D341Med (cell line): Measurements from ENCODE around the gene SNX20.

Experiments
- DNase-seq: peaks from one replicate; pipeline ENCODE4 v3.0.0; 2012; ENCODE audit warnings: low spot score

The SNX20 gene

DNA sequence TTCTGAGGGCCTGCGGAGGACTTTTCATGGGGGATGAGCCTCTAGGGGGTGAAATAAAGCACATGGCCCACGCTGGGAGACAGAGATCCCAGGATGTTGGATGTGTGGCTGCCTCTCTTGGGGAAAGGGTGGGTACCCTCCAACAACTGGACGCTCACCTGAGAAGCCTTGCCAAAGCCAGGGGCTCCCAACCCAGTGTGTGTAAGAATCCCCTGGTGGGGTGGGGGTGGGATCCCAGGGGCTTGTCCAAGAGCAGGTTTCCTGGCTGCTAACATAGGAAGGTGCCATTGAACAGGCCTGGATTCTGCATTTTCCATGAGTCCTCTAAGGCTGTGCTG lies 587 bp downstream of the SNX20 start:
- DNase-seq: no peak

DNA sequence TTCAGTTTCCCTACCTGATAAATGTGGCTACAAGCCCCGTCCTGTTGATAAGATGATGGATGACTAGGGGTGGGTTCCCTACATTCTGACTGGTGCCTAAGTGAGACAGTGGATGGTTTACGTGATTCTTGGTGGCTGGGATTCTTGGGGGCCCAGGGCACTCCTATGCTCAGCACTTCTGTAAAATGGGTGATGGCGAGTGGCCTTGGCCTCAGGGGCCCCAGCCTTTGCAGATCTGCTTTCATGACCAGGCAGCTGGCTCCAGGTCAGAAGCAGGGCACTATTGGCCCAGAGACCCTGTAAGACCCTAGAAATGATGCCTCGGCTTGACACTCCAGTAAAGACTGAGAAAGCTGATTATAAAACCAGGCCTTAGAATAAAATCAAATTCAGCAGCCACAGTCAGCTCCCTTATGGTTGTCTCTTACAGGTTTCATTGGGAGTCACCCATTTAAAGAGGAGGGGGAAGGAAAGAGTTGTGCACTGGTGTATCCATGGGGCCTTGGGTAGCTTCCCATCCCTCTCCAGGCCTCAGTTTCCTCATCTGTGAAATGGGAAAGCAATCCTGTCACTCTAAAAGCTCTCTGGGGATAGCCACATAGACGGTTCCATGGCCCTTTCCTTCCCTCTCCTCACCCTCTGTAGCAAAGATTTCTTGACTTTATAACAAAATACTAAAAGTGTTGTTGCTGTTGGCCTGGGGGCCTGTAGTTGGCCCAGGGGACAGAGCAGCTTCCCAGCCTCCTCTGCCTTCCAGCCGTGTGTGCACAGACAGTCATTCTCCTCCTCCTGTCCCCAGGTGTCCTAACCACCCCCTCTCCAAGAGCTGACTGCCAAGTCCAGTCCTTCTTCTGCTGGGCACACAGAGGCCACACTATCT lies 1.2 kb downstream of the SNX20 start:
- no peak for DNase-seq

DNA sequence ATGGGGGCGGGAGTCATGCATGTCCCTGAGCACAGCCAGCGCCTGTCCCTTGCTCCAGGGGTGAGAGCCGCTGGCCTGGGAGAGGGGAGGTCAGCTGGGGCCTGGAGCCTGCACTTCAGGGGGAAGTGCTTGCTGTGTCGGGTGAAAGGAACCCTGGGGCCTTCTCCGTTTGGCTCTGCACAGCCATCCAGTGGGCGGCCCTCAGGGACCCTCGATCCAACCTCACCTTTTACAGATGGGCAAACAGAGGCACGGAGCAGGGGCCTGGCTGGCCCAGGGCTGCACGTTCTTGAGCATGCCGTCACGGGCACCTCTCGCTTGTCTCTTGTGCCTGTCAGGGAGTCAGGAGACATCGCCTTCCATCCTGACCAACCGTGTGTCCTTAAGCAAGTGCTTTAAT lies 1.8 kb downstream of the SNX20 start:
- DNase-seq: no peak

DNA sequence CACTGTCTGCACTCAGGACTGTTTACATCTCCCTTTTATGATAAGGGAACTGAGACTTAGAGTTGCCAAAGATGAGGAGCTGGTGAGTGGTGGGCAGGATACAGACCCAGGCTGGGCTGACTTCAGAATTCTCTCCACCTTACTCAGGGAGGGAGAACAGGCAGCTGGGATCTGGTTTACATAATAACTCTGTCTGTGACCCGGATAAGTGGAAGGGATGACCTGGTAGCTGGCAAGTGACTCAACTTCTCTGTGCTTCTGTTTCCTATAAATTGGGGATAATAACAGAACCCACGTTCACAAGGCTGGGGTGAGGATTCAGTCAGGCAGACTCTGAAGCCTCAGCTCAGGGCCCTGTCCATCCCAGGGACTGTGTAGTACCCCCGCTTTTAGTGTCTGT lies 2.6 kb downstream of the SNX20 start:
- no peak for DNase-seq

DNA sequence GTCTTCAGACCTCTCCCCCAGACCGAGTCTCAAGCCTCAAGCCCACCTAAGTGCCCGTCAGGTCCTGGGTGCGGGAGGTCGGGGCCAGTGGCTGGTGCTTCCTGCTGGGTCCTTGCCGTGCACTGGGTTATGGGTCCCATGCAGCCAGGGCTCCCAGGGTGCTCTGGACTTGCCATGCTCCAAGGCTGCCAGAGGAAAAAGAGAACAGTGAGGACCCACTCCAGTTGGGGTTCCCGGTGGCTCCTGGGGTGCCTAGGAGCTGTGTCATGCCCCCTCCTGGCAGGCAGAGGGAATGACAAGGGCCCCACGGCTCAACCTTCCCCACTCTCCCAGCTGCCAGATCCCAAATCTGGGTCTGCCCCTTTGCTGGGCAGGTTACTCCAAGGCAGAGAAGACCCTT lies 3.8 kb downstream of the SNX20 start:
- no peak for DNase-seq

DNA sequence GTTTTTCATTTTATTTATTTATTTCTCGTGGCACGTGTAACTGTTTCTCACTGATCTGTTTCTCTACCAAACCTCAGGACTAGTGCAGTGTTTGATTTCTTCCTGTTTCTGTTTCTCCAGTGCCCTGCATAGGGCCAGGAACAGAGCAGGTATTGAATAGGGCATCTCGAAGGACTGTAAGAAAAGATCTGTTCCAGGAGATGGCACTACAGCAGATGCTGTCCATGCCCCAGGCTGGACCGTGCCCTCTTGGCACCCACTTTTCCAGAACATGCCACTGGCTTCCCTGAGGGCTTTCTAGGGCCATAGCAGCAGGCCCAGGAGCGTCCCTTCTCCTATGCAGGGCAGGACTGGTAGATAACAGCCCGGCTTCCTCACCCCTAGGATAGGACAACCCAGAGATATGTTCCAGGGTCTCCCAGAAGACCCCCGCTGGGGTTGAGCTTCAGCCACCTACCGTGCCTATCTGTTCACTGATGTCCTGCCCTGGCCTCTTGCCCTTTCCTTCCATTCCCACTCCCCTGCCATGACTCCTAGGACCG lies 4.4 kb downstream of the SNX20 start:
- no peak for DNase-seq

DNA sequence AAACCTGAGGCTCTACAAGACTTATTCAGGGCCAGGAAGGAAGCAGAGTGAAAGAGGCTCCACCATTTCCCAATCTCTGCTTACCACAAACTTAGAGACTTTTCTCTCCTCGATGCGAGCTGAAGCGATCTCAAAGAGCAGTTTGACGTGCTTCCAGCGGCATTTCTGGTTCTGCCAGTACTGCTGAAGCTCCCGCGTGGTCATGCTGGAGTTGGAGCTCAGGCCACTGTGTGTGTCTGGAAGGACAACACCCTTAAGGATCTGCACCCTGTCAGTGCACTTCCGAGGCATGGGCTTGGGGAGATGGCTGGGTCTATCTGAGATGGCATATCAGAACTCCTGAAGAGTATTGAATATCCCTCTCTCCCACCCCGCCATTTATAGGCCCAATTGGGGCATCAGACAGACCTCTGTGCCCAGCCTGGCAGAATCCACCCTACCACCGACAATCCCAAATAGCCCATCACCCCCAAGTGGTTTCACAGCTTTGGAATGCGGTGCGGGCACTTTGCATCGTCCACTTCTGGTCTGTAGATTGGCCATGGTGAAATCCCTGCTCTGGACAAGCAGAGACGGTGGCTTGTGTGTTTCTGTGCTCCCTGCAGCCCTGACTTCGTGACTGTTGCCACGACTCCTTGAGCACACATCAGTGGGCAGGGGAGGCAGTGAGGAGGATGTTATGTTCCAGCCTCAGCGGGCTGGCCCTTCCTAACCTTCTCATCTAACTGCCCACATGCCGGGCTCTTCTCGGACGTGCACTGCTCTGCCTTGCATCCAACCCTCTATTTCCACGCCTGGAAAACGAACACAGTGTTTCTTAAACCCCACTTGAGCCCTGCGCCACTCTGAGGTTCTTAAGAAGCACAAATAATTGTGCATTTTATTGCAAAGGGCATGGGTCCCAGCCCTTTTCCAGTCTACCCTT lies 5.2 kb downstream of the SNX20 start:
- DNase-seq: no peak

DNA sequence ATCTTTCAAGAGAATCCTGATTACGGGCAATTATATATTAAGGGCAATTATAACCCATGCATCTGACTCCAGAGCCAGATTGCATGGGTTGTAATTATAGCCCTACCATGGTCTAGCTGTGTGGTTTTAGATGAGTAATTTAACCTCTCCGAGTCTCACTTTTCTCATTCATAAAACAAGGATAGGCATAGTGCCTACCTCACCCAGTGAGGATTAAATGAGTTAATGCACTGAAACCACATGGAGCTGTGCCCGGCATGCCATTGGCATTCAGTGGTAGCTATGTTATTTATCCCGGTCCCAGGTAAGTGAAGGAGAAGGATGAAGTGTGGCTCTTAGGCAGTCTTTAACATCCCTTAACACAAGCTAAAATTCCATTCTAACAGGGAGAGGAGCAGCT lies 6.3 kb downstream of the SNX20 start:
- DNase-seq: no peak

DNA sequence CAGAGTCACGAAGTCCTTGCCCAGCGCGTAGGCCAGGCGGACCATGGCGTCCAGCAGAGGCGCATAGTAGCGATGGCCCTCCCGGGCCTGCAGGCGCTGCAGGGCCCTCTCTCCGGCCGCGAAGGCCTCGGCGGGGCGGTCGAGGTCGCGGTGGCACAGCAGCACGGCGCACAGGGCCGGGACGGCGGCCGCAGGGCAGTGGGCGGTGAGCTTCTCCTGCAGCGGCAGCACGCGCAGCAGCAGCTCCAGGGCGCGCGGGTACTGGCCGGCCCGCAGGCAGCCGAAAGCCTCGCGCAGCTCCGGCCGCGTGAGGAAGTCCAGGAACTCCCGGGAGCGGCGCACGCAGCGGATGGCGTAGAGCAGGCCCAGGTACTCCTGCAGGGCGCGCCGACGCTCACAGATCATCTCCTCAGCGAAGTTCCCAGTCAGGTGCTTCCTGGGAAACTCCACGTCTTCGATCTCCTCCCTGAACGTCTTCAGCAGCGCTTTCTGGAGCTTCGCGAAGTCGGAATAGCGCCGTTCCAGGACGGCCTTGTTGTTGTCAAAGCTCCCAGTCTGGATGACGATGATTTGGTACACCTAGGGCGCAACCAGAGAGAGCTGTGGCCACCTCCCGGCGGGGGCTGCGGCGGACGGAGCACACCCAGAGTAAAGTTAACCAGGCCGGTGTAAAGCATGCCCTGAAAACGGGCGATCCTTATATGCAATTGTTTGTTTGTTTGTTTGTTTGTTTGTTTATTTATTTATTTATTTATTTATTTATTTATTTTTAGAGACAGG lies 7.4 kb downstream of the SNX20 start:
- no peak for DNase-seq

DNA sequence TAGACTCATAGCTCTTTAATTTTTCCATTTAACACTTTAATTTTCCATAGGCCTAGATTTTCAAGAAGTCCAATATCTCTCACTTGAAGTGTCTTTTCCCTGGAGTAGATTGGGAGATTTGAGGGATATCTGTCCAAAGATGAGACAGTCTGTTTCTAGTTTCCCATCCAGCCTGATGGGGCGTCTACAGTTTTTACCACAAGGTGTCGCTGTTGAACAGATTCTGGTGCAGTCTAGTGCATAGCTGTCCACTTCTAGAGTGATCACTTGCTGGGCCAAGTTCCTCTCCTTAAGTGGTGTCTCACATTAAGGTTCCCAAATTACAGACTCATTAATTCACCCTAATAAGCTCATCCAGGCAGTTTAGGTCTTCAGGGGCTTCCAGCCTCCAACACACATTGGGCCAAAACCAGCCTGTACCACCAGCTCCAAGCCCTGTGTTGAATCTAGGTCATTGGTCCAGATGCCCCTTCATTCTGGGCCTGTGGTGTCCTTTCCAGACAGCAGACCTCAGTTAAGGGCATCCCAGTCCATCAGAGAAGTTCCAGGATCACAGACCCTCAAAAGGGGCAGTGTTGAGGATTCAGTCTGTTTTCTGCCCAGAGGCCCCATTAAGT lies 9.4 kb downstream of the SNX20 start:
- peak; percentile 49 for DNase-seq

DNA sequence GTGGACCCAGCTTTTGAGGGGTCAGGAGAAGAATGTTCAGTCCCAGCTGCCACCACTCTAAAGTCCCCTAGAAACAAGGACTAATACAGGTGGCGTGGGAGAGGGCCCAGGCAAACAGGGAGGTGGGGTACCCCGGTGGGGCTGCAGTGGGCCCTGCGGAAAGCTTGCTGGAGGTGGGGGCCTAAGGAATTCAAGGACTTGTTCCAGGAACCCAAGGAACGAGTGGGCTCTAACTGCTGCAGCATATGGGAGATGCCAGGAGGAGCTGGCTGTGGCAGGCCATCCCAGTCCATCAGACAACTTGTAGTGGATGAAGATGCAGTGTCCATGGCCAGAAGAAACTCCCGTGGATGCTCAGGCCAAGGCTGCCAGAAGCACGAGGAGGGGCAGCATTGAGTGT lies 10.6 kb downstream of the SNX20 start:
- no peak for DNase-seq

DNA sequence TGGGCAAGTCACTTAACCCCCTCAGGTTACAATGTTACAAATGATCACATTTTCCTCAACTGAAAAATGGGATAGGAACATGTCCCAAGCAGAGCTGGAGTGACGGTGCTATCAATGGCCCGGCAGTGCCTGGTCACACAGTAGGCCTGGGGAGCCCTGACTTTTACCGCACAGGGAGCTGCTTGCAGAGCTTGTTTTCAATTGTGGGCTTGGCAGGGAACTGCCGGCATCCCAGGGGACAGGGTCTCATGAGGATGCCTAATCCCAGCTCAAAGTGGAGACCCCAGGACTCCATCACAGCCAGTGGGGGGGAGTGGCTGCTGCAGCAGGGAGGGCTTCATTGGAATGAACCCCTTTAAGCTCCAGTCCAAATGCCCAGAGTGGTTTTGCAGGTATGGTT lies 11.4 kb downstream of the SNX20 start:
- no peak for DNase-seq

DNA sequence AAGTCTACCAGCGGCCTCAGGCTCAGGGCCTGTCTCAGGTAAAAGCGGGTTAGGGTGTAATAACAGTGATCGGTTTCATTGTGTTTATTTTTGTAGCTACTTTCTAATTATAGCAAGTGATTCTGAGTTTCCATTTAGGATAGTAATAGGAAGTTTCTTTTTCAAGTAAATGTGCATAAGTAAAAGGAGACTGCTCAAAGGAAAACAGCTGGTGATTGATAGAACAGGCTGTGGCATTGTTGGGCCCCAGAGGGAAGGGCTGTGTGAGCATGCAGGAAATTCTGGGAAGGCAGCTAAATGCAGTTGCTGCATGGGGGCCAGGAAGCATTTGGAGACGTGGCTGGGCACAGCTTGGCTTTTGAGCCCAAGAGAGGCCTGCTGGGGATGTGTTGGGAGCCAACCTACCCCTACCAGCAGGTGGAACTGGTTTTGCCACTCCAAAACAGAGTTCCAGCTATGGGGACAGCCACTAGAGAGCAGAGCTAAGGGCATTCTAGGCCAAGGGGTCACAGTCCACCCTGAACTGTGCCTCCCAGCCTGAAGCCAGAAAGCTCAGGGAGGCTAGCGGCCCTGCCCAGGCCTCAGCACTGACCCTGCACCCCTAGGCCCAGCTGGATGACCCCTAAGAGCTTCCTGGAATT lies 12.6 kb downstream of the SNX20 start:
- DNase-seq: no peak

DNA sequence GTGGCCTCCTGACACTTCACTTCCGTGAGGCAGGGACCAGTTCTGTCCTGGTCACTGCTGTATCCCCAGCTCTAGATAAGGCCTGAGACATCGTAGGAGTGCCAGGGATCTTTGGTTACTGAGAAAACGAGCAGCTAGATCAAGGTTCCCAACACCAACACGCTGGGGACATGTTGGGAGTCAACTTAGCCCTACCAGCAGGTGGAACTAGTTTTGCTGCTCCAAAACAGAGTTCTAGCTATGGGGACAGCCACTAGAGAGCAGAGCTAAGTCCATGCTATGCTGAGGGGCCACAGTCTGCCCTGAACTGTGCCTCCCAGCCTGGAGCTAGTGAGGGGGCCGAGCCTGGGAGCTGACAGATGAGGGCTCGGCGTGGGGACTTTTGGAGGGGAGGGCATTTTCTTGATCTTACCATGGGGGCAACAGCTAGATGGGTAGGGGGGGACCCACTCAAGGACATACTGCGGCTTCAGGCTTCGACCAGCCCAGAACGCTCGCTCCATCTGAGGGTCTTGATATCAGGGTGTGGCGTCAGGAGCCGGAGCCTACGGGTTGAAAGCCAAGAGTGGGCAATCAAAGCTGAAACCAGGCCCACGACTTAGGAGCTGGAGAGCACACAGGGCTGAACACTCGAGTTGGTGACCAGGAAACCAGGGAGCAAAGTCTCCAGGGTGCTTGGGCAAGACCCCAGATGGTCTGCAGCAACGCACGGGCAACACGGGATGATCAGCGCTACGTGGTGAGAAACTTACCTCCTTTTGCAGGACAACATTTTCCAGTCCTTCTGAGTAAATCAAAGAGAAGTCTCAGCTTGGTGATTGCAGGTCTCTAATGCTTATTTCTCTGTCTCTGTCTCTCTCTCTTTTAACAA lies 13.4 kb downstream of the SNX20 start:
- DNase-seq: no peak

DNA sequence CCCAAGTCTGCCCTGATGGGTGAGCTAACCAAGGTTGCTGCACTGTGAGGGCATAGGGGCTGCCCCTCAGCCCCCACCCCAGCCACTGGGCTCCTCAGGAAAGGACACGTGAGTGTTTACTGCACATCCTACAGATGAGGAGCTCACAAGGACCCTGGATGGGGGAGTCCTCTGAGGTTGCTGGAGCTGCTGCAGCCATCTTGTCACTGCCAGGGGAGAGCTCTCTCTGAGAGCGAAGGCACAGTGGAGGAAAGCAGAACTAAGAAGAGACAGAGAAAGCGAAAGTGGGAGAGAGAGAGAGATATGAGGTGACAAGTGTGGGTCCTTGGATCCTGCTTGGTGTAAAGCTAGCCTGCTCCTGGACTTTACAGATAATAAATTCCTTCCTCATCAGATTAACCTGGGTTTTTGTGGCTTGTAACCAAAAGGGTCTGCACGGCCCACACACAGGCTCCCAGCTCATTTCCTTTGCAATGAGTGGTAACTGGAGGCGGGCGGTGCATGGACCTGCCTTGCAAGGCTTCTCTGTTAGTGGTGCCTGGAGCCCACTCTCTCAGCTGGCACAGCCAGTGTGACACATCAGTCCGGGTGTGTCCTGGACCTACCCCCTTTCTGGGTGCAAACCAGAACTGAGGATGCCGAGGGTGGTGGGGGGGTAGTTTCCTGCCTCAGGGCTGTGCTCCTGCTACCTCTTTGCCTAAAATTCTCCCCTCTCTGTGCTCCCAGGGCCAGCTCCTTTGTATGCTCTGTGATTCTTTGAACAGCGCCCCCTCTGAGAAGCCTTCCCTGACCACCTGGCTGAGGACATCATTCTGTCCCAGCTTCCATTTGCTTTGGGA lies 14.2 kb downstream of the SNX20 start:
- DNase-seq: no peak

DNA sequence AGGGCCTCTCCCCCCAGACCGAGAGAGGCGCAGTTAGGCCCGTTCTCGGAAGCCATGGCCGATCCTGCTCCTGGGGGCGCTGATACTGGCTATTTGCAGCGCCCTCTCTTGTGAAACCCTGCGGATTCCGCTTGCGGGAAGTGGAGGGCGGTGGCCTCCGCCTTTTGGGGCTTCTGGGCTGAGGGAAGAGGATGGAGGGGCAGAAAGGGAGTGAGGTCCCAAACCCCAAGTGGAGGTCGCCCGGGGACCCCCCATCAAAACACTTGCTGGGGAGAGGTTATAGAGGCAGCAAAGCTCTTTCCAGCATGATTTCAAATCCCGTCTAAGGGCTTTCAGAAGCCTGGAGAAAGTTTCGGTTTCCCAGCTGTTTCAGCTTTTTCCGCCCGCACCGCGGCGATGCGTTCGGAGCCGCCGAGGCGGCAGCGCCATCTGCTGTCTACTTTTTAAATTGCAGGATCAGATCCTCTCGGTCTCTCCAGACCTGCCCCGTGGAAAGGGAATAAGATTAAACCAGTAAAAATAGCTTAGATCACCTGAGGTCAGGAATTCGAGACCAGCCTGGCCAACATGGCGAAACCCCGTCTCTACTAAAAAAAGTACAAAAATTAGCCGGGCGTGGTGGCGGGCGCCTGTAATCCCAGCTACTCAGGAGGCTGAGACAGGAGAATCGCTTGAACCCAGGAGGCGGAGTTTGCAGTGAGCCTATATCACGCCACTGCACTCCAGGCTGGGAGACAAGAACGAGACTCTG lies 15.8 kb downstream of the SNX20 start:
- DNase-seq: peak; percentile 85

DNA sequence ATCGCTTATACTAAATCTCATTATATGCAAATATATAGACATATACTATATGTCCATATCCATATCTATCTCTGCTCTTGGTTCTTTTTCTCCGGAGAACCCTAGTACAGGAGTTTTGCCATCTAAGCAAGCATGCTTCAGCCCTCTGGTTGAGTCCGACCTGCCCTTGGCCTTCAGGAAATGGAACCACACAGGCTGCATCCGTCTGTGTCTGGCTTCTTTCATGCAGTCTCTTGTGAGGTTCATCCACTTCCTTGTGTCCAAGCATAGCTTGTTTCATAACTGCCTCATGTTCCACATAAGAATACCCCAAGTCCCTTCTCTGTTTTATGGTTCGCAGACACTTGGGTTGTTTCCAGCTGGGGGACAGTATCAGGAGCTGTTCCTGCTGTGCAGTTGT lies 16.8 kb downstream of the SNX20 start:
- no peak for DNase-seq

DNA sequence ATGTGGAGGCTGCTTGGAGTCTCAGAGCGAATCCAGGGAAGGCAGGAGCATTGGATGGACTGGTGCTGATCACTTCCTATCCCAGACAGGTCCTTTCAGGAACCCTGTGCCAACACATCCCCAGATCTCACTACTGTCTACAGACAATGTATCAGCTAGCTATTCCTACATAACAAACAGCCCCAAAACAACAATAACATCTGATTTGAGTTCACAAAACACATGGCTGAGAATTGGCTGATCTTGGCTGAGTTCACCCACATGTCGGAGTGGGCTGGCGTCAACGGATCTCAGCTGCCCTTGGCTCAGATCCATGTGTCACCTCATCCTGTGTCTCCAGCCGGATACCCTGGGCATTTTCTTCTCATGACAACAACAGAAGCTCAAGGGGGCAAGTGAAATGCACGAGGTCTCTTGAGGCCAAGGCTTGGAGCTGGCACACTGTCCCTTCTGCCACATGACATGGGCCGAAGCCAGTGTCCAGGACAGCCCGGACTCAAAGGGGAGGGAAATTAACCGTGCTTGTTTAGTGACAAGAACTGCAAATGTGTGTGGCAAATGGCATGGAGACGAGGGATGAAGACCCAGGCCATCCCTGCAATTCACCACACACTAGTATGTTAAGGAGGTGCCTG lies 18.7 kb downstream of the SNX20 start:
- DNase-seq: no peak
